ENCODE results near the gene DPP6.

DPP6 gene

DNA sequence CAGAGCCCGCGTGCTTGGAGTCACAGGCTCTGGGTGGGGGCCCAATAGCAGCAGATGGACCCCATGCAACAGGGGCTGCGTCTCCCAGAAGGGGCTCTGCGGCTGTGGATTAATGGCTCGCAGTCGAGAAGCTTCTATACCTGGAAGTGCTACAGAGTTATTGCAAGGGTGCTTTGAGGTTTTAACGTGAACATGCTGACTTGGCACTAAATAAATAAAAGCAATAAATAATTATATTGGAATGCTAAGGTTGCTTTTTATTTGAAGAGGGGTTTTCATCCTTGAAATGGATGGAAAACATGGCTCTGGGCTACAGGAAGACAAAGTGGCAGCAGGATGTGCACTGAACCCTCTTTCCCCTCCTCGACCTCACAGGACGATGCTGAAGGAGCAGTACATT lies 828.3 kb downstream of the DPP6 start:
- no peaks in the 10 kb centered on the region for H3K36me3 ChIP-seq (ENCODE audit: insufficient read depth, low read length)
- no peaks in the 10 kb centered on the region for H3K4me1 ChIP-seq (ENCODE audit: insufficient read depth, low read length)
- no peak overlapping the region for H3K9ac ChIP-seq (ENCODE audit: low read depth, low read length)
- no peaks in the 10 kb centered on the region for H3K9me3 ChIP-seq (ENCODE audit: control insufficient read depth, insufficient read depth, low read length)

DNA sequence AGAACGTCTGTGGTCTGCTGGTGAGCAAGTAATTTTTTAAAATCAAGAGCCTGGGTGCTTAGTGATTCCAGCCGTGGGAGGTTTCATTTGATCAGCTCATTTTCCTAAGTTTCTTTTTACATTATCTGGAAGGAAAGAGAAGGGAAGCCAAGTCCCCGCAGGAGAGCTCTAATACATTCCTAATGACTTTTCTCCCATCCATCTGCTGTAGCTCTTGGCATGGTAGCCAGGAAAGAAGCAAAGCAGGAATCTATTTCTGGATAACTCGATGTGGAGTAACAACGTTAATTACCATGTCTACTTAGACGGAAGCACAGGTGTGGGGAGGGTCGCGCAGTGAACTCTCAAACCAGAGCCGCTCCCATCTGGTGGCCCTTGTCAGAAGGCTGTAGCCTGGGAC lies 828.8 kb downstream of the DPP6 start:
- Histone ChIP-seq H3K36me3 (ENCODE audit: insufficient read depth, low read length) (no peaks in the 10 kb centered on the region), H3K9me3 (ENCODE audit: control insufficient read depth, insufficient read depth, low read length) (no peaks in the 10 kb centered on the region), H3K9ac (ENCODE audit: low read depth, low read length) (no peak overlapping the region), H3K4me1 (ENCODE audit: insufficient read depth, low read length) (no peaks in the 10 kb centered on the region)

DNA sequence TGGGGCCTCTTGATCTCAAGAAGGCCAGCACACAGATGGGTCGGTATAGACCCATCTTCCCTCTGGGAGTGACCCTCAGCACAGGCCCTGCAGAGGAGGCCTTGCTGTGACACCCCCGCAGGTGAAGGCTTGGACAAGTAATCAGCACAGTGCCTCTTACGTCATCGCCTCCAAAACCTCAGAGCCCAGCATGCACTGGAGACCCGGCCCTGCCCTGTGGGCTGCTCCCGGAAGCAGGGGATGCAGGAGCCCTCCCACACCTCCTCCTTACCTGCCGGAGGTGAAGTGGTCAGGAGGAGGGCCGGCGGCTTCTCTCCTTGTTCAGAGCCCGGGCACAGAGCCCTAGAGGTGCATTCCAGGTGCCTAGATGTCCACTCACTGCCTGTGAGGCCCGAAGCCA lies 829.3 kb downstream of the DPP6 start:
- H3K4me1 ChIP-seq (ENCODE audit: insufficient read depth, low read length): no peaks in the 10 kb centered on the region
- H3K9me3 ChIP-seq (ENCODE audit: control insufficient read depth, insufficient read depth, low read length): no peaks in the 10 kb centered on the region
- H3K36me3 ChIP-seq (ENCODE audit: insufficient read depth, low read length): no peaks in the 10 kb centered on the region
- no peak overlapping the region for H3K9ac ChIP-seq (ENCODE audit: low read depth, low read length)

DNA sequence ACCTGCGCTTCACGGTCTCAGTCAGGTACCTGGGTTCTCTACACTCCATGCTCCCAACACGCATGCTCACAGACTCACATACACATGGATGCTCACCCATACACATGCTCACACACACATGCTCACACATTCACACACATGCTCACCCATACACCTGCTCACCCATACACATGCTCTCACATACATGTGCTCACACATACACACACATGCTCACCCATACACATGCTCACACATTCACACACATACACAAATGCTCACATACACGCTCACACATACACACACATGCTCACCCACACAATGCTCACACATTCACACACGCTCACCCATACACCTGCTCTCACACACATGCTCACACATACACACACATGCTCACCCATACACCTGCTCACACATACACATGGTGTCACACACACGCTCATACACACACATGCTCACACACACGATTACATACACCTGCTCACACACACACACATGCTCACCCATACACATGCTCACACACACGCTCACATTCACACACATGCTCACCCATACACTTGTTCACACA lies 830.8 kb downstream of the DPP6 start:
- Histone ChIP-seq H3K9ac (ENCODE audit: low read depth, low read length) (no peak overlapping the region), H3K36me3 (ENCODE audit: insufficient read depth, low read length) (no peaks in the 10 kb centered on the region), H3K4me1 (ENCODE audit: insufficient read depth, low read length) (no peaks in the 10 kb centered on the region), H3K9me3 (ENCODE audit: control insufficient read depth, insufficient read depth, low read length) (no peaks in the 10 kb centered on the region; the same call in 1 of the 2 replicates)

DNA sequence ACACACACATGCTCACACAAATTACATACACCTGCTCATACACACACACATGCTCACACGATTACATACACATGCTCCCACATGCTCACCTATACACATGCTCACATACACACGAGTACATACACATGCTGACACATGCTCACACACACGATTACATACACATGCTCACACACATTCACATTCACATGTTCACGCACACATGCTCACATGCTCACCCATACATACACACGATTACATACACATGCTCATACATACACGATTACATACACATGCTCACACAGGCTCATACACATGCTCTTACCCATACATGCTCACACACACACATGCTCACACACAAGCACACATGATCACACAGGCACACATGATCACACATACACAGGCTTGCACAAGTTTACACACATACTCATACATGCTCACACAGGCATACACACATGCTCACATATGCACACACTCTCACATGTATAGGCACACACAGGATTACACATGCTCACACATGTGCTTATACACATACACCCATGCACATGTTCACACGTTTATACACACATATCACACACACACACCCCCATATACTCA lies 832.2 kb downstream of the DPP6 start:
- no peak overlapping the region for H3K9ac ChIP-seq (ENCODE audit: low read depth, low read length)
- H3K9me3 ChIP-seq (ENCODE audit: control insufficient read depth, insufficient read depth, low read length): no peaks in the 10 kb centered on the region; the same call in 1 of the 2 replicates
- H3K4me1 ChIP-seq (ENCODE audit: insufficient read depth, low read length): no peaks in the 10 kb centered on the region
- H3K36me3 ChIP-seq (ENCODE audit: insufficient read depth, low read length): no peaks in the 10 kb centered on the region

DNA sequence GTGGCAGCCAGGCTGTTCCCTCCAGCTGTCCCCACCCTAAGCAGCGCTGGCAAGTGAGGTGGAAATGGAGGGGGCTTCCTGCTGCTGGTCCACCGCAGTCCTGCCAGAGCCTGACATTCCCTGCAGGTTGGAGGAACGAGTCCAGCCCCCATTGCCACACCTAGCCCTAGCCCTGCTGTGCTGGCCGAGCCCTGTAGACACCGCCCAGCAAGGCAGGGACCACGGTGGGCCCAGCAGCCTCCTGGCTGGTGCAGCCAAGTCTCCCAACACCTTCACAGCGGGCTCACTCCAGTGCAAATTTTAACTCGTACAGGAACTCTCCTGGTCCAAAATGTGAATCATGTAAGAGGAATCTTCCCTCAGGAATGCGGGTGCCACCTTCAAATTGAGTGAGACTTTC lies 834.4 kb downstream of the DPP6 start:
- Histone ChIP-seq H3K36me3 (ENCODE audit: insufficient read depth, low read length) (no peaks in the 10 kb centered on the region), H3K9ac (ENCODE audit: low read depth, low read length) (no peak overlapping the region), H3K9me3 (ENCODE audit: control insufficient read depth, insufficient read depth, low read length) (no peaks in the 10 kb centered on the region; the same call in 1 of the 2 replicates), H3K4me1 (ENCODE audit: insufficient read depth, low read length) (no peaks in the 10 kb centered on the region)

DNA sequence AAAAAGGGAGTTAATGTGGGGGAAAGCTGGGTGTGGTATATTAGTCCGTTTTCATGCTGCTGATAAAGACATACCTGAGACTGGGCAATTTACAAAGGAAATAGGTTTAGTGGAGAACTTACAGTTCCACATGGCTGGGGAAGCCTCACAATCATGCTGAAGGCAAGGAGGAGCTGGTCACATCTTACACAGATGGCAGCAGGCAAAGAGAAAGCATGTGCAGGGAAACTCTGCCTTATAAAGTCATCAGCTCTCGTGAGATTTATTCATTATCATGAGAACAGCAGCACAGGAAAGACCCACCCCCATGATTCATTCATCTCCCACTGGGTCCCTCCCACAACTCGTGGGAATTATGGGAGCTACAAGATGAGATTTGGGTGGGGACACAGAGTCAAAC lies 836.5 kb downstream of the DPP6 start:
- H3K36me3 ChIP-seq (ENCODE audit: insufficient read depth, low read length): no peaks in the 10 kb centered on the region
- H3K4me1 ChIP-seq (ENCODE audit: insufficient read depth, low read length): peaks cover 4% of the 10 kb centered on the region; the same call in 1 of the 2 replicates
- H3K9ac ChIP-seq (ENCODE audit: low read depth, low read length): no peak overlapping the region
- no peaks in the 10 kb centered on the region; the same call in 1 of the 2 replicates for H3K9me3 ChIP-seq (ENCODE audit: control insufficient read depth, insufficient read depth, low read length)

DNA sequence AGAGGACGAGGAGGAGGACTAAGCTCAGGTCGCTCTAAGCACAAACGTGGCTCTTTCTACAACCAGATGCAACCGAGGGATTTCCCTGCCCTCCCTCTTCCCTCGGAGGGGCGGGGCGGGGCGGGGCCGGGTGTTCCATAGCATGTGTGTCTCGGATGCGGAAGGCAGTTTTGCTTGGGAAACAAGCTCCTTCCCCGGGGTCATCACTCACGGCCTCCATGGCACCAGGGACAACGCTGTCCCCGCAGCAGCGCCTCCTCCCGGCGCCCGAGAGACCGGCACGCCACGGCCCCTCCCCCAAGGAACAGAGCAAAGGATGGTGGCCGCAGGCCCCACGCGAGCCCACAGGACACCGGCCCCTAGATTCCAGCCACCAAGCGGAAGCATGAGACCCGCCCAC lies 840.3 kb downstream of the DPP6 start:
- peak overlapping the region; percentile 22; the same call in 1 of the 2 replicates for H3K9ac ChIP-seq (ENCODE audit: low read depth, low read length)
- H3K36me3 ChIP-seq (ENCODE audit: insufficient read depth, low read length): no peaks in the 10 kb centered on the region
- H3K4me1 ChIP-seq (ENCODE audit: insufficient read depth, low read length): peaks cover 4% of the 10 kb centered on the region; the same call in 1 of the 2 replicates
- H3K9me3 ChIP-seq (ENCODE audit: control insufficient read depth, insufficient read depth, low read length): no peaks in the 10 kb centered on the region; the same call in 1 of the 2 replicates

DNA sequence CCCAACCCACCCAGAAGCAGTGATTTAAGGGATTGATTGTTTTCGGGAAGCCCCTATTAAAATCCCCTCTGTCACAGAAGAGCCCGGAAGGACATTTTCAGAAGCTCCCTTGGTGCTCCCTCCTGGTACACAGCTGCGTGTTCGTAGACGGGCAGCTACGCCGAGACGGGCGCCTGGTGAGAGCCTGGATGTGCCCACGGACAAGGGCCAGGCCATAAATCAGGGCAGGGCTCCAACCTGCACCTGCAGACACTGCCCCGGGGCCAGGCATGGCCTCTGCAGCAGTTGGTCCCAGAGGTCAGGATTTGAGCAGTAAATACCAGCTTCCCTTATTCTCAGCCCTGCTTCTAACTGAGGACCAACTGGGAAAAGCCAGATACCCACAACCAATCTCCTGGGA lies 843.9 kb downstream of the DPP6 start:
- H3K4me1 ChIP-seq (ENCODE audit: insufficient read depth, low read length): peaks cover 4% of the 10 kb centered on the region; the same call in 1 of the 2 replicates
- H3K9ac ChIP-seq (ENCODE audit: low read depth, low read length): no peak overlapping the region
- H3K36me3 ChIP-seq (ENCODE audit: insufficient read depth, low read length): no peaks in the 10 kb centered on the region
- no peaks in the 10 kb centered on the region for H3K9me3 ChIP-seq (ENCODE audit: control insufficient read depth, insufficient read depth, low read length)

DNA sequence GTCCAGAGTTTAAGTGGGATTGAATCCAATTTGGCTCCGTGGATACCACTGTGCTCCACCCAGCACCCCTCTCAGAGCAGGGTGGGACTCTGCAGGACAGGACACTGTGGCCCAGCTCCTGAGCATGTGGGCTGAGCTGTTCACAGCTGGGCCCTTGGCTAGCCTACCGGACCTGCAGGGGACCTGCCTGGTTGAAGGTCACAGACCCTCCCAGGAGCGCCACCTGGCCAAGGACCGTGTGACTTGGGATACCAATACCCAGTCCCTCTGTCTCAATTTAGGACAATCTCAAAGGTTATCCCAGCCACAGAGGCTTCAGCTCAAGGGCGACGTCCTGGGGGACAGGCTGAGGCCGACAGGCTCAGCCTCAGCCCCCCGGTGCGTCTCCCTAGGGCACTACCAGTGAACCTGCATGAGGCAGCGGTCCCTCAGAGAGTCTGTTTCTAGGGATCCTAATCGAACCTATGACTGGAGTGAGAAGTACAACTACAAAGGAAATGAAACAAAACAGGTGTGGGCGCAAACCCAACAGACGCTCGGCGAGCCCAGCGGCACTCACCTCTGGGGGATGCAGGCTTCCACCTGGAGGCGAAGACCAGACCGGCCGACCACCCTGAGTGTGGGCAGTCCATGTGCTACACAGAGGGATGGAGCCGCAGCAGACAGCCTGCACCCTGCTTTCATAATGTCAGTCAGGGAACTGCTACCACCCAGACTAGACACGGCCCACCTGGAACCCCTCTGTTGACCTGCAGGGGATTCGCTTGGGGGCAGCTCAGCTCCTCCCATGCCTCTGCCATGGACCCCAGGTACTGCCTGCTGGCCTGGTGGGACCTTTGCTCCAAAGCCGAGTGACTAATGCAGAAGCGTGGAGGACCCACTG lies 847.0 kb downstream of the DPP6 start:
- Histone ChIP-seq H3K4me1 (ENCODE audit: insufficient read depth, low read length) (no peaks in the 10 kb centered on the region), H3K9ac (ENCODE audit: low read depth, low read length) (no peak overlapping the region), H3K36me3 (ENCODE audit: insufficient read depth, low read length) (no peaks in the 10 kb centered on the region), H3K9me3 (ENCODE audit: control insufficient read depth, insufficient read depth, low read length) (no peaks in the 10 kb centered on the region)

DNA sequence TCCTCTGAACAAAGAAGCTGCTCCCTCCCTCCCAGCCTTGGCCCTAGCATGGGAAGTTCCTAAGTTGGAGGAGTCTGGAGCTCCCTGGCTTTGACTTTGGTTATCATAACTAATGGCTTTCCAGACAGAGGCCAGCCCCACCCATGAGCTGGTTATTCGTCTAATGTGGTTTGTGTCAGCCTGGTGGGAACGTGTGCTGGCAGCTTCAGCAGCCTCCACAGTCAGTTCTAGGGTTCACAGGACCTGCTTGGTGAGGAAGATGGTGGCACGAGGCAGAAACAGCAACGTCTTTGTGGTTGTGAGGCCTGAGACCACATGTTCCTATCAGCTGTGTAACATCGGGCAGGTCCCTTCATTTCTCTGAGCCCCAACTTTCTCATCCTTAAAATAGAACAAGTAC lies 847.7 kb downstream of the DPP6 start:
- Histone ChIP-seq H3K9me3 (ENCODE audit: control insufficient read depth, insufficient read depth, low read length) (no peaks in the 10 kb centered on the region), H3K9ac (ENCODE audit: low read depth, low read length) (no peak overlapping the region), H3K4me1 (ENCODE audit: insufficient read depth, low read length) (no peaks in the 10 kb centered on the region), H3K36me3 (ENCODE audit: insufficient read depth, low read length) (no peaks in the 10 kb centered on the region)

DNA sequence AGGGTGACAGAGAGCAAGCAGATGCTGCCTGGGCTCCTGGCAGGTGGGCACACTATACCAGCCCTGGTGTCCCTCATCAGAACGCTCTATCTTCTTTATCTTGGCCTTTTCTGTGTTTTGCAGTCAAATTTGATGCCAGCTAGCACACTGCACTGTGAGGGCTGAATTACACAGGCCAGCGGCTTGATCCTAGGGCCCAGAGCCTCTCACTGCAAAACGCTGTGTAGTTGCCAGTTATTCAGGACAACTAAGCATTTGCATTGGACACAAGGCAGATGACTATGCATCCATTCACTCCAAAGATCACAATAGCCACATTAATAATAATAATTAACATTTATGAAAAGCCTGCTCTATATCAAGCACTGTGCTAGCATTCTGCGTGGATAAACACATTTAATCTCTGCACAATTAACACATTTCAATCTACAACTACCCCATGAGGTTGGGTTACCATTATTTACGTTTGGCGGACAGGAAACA lies 850.4 kb downstream of the DPP6 start:
- Histone ChIP-seq H3K36me3 (ENCODE audit: insufficient read depth, low read length) (no peaks in the 10 kb centered on the region), H3K9ac (ENCODE audit: low read depth, low read length) (no peak overlapping the region), H3K9me3 (ENCODE audit: control insufficient read depth, insufficient read depth, low read length) (peaks cover 3% of the 10 kb centered on the region; the same call in 1 of the 2 replicates), H3K4me1 (ENCODE audit: insufficient read depth, low read length) (no peaks in the 10 kb centered on the region)

DNA sequence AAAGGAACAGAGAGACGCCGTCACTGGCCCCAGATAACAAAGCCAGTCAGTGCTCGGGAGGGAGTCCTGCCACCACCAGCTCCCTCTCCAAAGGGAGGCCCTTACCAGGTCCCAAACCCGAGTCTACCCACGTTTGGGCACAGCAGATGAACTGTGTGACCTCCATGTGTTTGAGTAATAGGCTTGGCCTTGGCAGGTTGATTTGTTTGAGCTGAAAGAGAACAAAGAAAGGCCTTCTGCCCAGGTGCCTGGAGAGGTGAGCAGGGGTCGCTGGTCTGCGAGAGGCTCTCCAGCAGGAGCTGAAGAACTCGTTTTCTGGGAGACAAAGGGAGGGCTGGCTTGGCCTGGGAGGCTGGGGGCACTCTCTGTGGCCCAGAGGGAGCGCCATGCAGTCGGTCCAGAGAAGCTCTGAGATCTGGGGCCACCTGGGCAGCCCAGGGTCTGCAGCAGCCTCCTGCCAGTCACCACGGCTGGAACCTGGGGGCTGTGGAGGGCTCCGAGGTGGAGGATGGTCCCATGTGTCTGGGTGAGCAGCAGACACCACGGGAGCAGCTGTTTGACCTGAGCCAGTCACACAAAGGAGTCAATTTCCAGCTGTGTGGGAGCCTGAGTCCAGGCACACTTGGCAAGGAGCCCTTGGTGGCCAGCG lies 851.0 kb downstream of the DPP6 start:
- H3K4me1 ChIP-seq (ENCODE audit: insufficient read depth, low read length): no peaks in the 10 kb centered on the region
- H3K9me3 ChIP-seq (ENCODE audit: control insufficient read depth, insufficient read depth, low read length): peaks cover 3% of the 10 kb centered on the region; the same call in 1 of the 2 replicates
- H3K36me3 ChIP-seq (ENCODE audit: insufficient read depth, low read length): no peaks in the 10 kb centered on the region
- H3K9ac ChIP-seq (ENCODE audit: low read depth, low read length): no peak overlapping the region

DNA sequence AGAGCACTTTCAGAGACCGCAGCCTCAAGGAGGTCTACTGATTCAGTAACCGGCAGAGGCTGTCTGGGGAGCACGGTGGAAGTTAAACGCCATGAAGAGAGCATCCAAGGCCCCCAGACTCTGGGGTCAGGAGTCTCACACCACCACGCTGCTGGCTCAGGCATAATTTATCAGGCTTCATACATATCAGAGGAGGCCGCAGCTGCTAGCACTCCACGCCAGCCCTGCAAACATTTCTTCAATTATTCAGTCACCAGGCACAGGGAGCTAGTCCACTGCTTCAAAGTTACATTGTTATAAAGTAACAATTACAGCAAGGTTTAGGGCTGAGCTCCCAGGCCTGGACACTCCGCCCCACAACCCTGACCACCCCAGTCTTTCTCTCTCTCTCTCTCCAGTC lies 852.9 kb downstream of the DPP6 start:
- peaks cover 3% of the 10 kb centered on the region; the same call in 1 of the 2 replicates for H3K9me3 ChIP-seq (ENCODE audit: control insufficient read depth, insufficient read depth, low read length)
- no peak overlapping the region for H3K9ac ChIP-seq (ENCODE audit: low read depth, low read length)
- no peaks in the 10 kb centered on the region for H3K4me1 ChIP-seq (ENCODE audit: insufficient read depth, low read length)
- no peaks in the 10 kb centered on the region for H3K36me3 ChIP-seq (ENCODE audit: insufficient read depth, low read length)

Measured in ES-I3 (cell line).